Lung (tissue), 12 donors: ENCODE data around the gene PNKD. TPM values are rescaled to one million over a fixed set of nuclear protein-coding genes. Genes with fewer than 3 reads are reported as not detected.

Source experiments
- ATAC-seq: fragments of 200-7000 bp; cut with Tn5 transposase; one replicate; pipeline ENCODE4 v1.9.1; 2020; ENCODE audit warnings: moderate number of reproducible peaks; ENCODE audit not compliant: insufficient read depth, low FRiP score
- DNase-seq, 3 donors: peaks; one replicate each; pipeline ENCODE4 v3.0.0-alpha.2; 2013 to 2017
- H3K27ac ChIP-seq, 2 donors: one replicate each; pipeline ENCODE4 v1.5.1; 2013; ENCODE audit warnings: mild to moderate bottlenecking in 2 of 2, moderate library complexity in 2 of 2, control low read depth in 1 of 2, inconsistent platforms in 1 of 2, low read depth in 1 of 2, low read length in 1 of 2
- H3K27me3 ChIP-seq, 3 donors: one replicate each; pipeline ENCODE4 v1.5.1; 2013; ENCODE audit warnings: low read length in 2 of 3; ENCODE audit not compliant: control insufficient read depth in 3 of 3, insufficient read depth in 3 of 3
- H3K36me3 ChIP-seq, 4 donors: one replicate each; pipeline ENCODE4 v1.5.1; 2013; ENCODE audit warnings: low read length in 4 of 4, mild to moderate bottlenecking in 1 of 4, moderate library complexity in 1 of 4; ENCODE audit not compliant: control insufficient read depth in 4 of 4, insufficient read depth in 4 of 4
- H3K4me1 ChIP-seq, 5 donors: one replicate each; pipeline ENCODE4 v1.5.1; 2013; ENCODE audit warnings: low read length in 5 of 5, mild to moderate bottlenecking in 2 of 5, moderate library complexity in 1 of 5; ENCODE audit not compliant: control insufficient read depth in 5 of 5, insufficient read depth in 5 of 5
- H3K4me3 ChIP-seq: one replicate; pipeline ENCODE4 v1.5.1; 2013; ENCODE audit warnings: mild to moderate bottlenecking, control low read depth, moderate library complexity
- H3K9ac ChIP-seq, 2 donors: one replicate each; pipeline ENCODE4 v1.5.1; 2013; ENCODE audit warnings: low read length in 2 of 2, control low read depth in 1 of 2; ENCODE audit not compliant: insufficient read depth in 1 of 2
- H3K9me3 ChIP-seq, 4 donors: one replicate each; pipeline ENCODE4 v1.5.1; 2013; ENCODE audit warnings: low read length in 3 of 4, mild to moderate bottlenecking in 1 of 4, moderate library complexity in 1 of 4; ENCODE audit not compliant: control insufficient read depth in 4 of 4, insufficient read depth in 3 of 4
- WGBS, 2 donors: extraction: QIAGEN DNeasy Blood & Tissue Kit; methylation state at CpG; one replicate each; pipeline ENCODE4 v1.1.7; 2013; 5-methylcytosine and 5-hydroxymethylcytosine counted together
- polyA plus RNA-seq, 2 donors: library from polyadenylated mRNA; stranded (reverse); fragments of 200-250 nt; gene quantifications; one replicate each; pipeline ENCODE4 v1.2.1, GENCODE V29; 2013
- total RNA-seq, 2 donors: library from RNA; depleted of rRNA in 1 of 2; stranded (reverse); fragments of >200 nt in 1 of 2; gene quantifications; one replicate each; pipeline ENCODE4 v1.2.1, GENCODE V29; 2014 to 2021
- TF ChIP-seq, protein P1 (sequence below): IDR thresholded peaks from 2 replicates; pipeline ENCODE4 v1.5.1; 2012; ENCODE audit warnings: mild to moderate bottlenecking; ENCODE audit errors: control extremely low read depth, extremely low read depth
- donor health status: control.
- donor health status: control.
- donor health status: Bipolar disorder and iron deficiency.
- donor health status: healthy.
- donor health status: DM: yes; HTN: yes; CAD: no.

PNKD gene
- total and polyA plus RNA-seq, 4 donors, result 83.8 to 137 (median 114) TPM

DNA sequence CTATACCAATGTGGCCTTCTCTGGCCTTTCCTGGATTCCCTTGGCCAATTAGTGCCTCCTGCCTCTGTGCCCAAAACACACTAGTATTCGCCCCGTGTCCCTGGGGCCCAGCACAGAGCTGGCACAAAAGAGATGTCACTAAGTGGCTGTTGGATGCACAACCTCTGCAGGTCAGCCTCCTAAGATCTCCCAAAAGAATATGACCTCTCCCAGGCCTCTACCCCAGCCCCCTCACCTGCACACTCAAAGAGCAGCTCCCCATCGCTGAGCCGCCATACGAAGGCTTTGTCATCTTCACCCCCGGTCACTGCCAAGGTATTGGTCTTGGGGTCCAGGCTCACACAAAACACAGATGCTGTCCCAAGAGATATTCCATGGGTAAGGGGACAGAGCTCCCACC is 3.1 kb upstream of the PNKD start:
- DNase-seq (no peak), ATAC-seq (no peak)
- WGBS, 2 donors, result 97 to 99% methylated on average over 6 of the region's 6 CpGs
- Histone ChIP-seq H3K27ac (no peak overlapping the region), H3K9me3 (no peaks in the 10 kb centered on the region), H3K4me3 (no peak overlapping the region), H3K36me3 (peaks cover 5 to 40% (median 11%) of the 10 kb centered on the region in 4 donors), H3K27me3 (no peaks in the 10 kb centered on the region), H3K9ac (no peak overlapping the region), H3K4me1 (peaks cover 5 to 19% (median 9%) of the 10 kb centered on the region in 5 donors)
- TF ChIP-seq, protein P1, sequence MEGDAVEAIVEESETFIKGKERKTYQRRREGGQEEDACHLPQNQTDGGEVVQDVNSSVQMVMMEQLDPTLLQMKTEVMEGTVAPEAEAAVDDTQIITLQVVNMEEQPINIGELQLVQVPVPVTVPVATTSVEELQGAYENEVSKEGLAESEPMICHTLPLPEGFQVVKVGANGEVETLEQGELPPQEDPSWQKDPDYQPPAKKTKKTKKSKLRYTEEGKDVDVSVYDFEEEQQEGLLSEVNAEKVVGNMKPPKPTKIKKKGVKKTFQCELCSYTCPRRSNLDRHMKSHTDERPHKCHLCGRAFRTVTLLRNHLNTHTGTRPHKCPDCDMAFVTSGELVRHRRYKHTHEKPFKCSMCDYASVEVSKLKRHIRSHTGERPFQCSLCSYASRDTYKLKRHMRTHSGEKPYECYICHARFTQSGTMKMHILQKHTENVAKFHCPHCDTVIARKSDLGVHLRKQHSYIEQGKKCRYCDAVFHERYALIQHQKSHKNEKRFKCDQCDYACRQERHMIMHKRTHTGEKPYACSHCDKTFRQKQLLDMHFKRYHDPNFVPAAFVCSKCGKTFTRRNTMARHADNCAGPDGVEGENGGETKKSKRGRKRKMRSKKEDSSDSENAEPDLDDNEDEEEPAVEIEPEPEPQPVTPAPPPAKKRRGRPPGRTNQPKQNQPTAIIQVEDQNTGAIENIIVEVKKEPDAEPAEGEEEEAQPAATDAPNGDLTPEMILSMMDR, result no peak

DNA sequence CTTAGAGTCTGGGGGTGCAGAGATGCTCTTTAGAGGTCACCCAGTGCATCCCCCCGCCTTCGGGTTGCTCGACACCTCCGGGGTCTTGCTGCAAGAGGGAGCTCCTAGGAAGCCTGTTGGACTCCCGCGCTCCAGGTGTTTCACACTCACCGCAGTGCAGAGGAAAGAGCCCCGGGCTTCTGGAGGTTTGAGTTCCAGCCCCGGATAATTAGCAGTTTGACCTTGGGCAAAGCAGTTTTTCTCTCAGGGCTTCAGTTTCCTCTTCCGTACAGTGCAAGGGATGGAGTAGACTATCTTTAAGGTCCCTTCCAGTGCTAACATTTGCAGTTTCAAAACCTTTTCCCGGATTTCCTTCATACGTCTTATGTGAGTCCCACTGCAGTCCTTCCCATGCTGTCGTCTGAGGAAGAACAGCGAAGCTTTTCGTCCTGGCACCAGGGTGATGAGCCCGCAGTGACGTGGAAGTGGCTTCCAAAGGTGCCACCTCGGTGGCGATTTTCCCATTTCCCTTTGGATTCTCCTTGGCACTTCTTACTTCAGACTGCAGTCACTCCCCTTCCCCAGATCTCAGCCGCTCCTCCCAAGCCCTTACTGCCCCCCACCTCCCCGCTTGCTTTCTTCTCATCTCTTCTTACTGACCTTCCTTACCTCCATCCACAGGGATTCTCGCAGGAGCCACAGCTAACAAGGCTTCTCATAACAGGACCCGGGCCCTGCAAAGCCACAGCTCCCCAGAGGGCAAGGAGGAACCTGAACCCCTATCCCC is 585 bp downstream of the PNKD start:
- DNase-seq, result no peak
- ATAC-seq, result no peak

DNA sequence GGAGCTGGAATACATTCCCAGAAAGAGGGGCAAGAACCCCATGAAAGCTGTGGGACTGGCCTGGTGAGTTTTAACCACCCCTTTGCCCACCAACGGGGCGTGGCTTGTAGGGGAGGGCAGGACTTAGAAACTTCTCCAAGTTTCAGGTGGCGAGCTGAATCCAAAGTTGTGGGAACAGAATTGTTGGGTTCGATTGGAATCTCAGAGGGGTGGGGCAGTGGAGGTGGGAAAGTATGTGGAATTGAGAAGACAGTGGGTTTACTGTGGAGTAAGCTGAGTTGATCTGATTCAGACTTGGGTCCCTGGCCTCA is 1.1 kb downstream of the PNKD start:
- TF ChIP-seq, protein P1, result no peak
- Histone ChIP-seq H3K9me3 (no peaks in the 10 kb centered on the region), H3K9ac (peak overlapping the region in 1 of 2 donors; percentile 59), H3K4me3 (no peak overlapping the region), H3K4me1 (peaks cover 5 to 27% (median 11%) of the 10 kb centered on the region in 5 donors), H3K36me3 (peaks cover 18 to 32% (median 29%) of the 10 kb centered on the region in 4 donors), H3K27me3 (no peaks in the 10 kb centered on the region), H3K27ac (peak overlapping the region in 1 of 2 donors; percentile 5)
- no peak for ATAC-seq
- 46 to 72% methylated on average over 4 of the region's 4 CpGs for WGBS, 2 donors
- DNase-seq, result no peak

More for the DNA sequence above, 585 bp downstream of the PNKD start:
- TF ChIP-seq, protein P1, result no peak
- H3K4me1 ChIP-seq, result peaks cover 5 to 27% (median 11%) of the 10 kb centered on the region in 5 donors
- 4 to 9% methylated on average over 23 of the region's 23 CpGs for WGBS, 2 donors
- peaks cover 13 to 33% (median 28%) of the 10 kb centered on the region in 4 donors for H3K36me3 ChIP-seq
- peak overlapping the region in 1 of 2 donors; percentile 59 for H3K9ac ChIP-seq
- H3K27ac ChIP-seq, result peak overlapping the region; percentile 18 to 69
- no peaks in the 10 kb centered on the region for H3K9me3 ChIP-seq
- H3K27me3 ChIP-seq, result no peaks in the 10 kb centered on the region
- H3K4me3 ChIP-seq, result peak overlapping the region; percentile 74
